HepG2 (cell line): ENCODE measurements around the gene TRMU. TPM values are rescaled to one million over a fixed set of nuclear protein-coding genes. Genes with fewer than 3 reads are reported as not detected.

Experiments used
- ATAC-seq: fragments of 200-7000 bp; cut with Tn5 transposase; 3 replicates; pipeline ENCODE4 v1.9.1; 2020; ENCODE audit warnings: mild to moderate bottlenecking, moderate library complexity
- BruUV-seq: library from RNA; stranded (reverse); fragments of 400-500 nt; replicated peaks from 2 replicates; lab custom pipeline; 2021; lab: Mats Ljungman, UMichigan
- CTCF ChIA-PET: fragments of 300-600 bp; formaldehyde crosslinking; extraction: SDS; loops from one replicate; lab custom pipeline; 2021; ENCODE audit warnings: low total read pairs, inconsistent platforms, low intra/inter-chr PET ratio; lab: Yijun Ruan, JAX
- POLR2A ChIA-PET: fragments of 350-600 bp; sonication (Branson Sonifier 250); formaldehyde crosslinking; loops from one replicate; lab custom pipeline; 2020; ENCODE audit warnings: antibody characterized with exemption, inconsistent platforms; lab: Yijun Ruan, JAX
- DNase-seq: peaks from one replicate; pipeline ENCODE4 v3.0.0-alpha.2; 2015; ENCODE audit warnings: low spot score
- FAIRE-seq: peaks from 3 replicates; lab custom pipeline; 2011; peaks lifted over from hg19 to GRCh38; lab: Jason Lieb, UNC
- H2AFZ ChIP-seq: one replicate; pipeline ENCODE4 v1.6.1; 2011; ENCODE audit warnings: low read length, inconsistent platforms
- H3K27ac ChIP-seq: fragments of 300-600 bp; 3 replicates; pipeline ENCODE4 v1.8.0; 2011; ENCODE audit warnings: mixed run types, mild to moderate bottlenecking, mixed read lengths, low read length, inconsistent platforms; ENCODE audit not compliant: insufficient read depth; ENCODE audit errors: extremely low read length
- H3K27me3 ChIP-seq, 2 experiments: fragments of 200-600 bp in 1 of 2; 2 replicates in 1 of 2; 3 replicates in 1 of 2; pipeline versions ENCODE4 v1.6.0 to v1.8.0; 2011; ENCODE audit warnings: low read length in 2 of 2, mild to moderate bottlenecking in 2 of 2, moderate library complexity in 2 of 2, inconsistent platforms in 1 of 2; ENCODE audit not compliant: insufficient read depth in 2 of 2, control insufficient read depth in 1 of 2
- H3K36me3 ChIP-seq, 2 experiments: fragments of 200-600 bp in 1 of 2; replicated peaks in 1 of 2; 2 replicates in 1 of 2; 3 replicates in 1 of 2; pipeline versions ENCODE4 v1.5.1 to v1.8.0; 2011; ENCODE audit warnings: low read length in 2 of 2, inconsistent platforms in 1 of 2; ENCODE audit not compliant: insufficient read depth in 2 of 2, control insufficient read depth in 1 of 2
- H3K4me1 ChIP-seq: 2 replicates; pipeline ENCODE4 v1.5.1; 2012; ENCODE audit warnings: low read length, inconsistent platforms; ENCODE audit not compliant: insufficient read depth
- H3K4me2 ChIP-seq: 2 replicates; pipeline ENCODE4 v1.6.0; 2011; ENCODE audit warnings: low read depth, low read length, inconsistent platforms
- H3K4me3 ChIP-seq, 3 experiments: fragments of 200-600 bp in 1 of 3; sonication (generic), shearing (Covaris generic) in 1 of 3; replicated peaks in 1 of 3; 2 replicates each; pipeline ENCODE4 v1.5.1; 2011 to 2016; ENCODE audit warnings: low read length in 3 of 3, inconsistent platforms in 2 of 3, low read depth in 2 of 3, mild to moderate bottlenecking in 2 of 3, control low read depth in 1 of 3, mixed read lengths in 1 of 3; ENCODE audit not compliant: insufficient read depth in 1 of 3
- H3K79me2 ChIP-seq: one replicate; pipeline ENCODE4 v1.6.1; 2011; ENCODE audit warnings: low read length, inconsistent platforms; ENCODE audit not compliant: insufficient read depth
- H3K9ac ChIP-seq: 2 replicates; pipeline ENCODE4 v1.6.0; 2011; ENCODE audit warnings: mild to moderate bottlenecking, low read depth, low read length, inconsistent platforms; ENCODE audit not compliant: insufficient read depth
- H3K9me3 ChIP-seq: 2 replicates; pipeline ENCODE4 v1.5.1; 2012; ENCODE audit warnings: mild to moderate bottlenecking, low read length
- H4K20me1 ChIP-seq: 2 replicates; pipeline ENCODE4 v1.6.0; 2011; ENCODE audit warnings: inconsistent platforms, mild to moderate bottlenecking, low read length, moderate library complexity; ENCODE audit not compliant: insufficient read depth
- AGO2 ChIP-seq: fragments of 200-400 bp; formaldehyde crosslinking; optimal IDR thresholded peaks from 2 replicates; pipeline ENCODE3; 2017; ENCODE audit warnings: mild to moderate bottlenecking, low read depth, low read length, moderate library complexity
- DZIP1 ChIP-seq: sonication (generic); formaldehyde crosslinking; IDR thresholded peaks from 2 replicates; pipeline ENCODE4 v1.5.0; 2020; ENCODE audit warnings: mild to moderate bottlenecking, missing genetic modification reagents
- RBFOX2 ChIP-seq: fragments of 200-400 bp; formaldehyde crosslinking; IDR thresholded peaks from 2 replicates; pipeline ENCODE4 v1.6.1; 2017; ENCODE audit warnings: low read depth, mild to moderate bottlenecking, low read length
- ZNF350 ChIP-seq: sonication (generic); formaldehyde crosslinking; IDR thresholded peaks from 2 replicates; pipeline ENCODE4 v1.4.0; 2020; ENCODE audit warnings: mild to moderate bottlenecking, low read depth, missing genetic modification reagents, borderline replicate concordance
- ZNF564 ChIP-seq: sonication (generic); formaldehyde crosslinking; IDR thresholded peaks from 2 replicates; pipeline ENCODE4 v1.8.1; 2023; ENCODE audit warnings: mild to moderate bottlenecking, missing genetic modification reagents
- ZNF883 ChIP-seq: sonication (generic); formaldehyde crosslinking; IDR thresholded peaks from 2 replicates; pipeline ENCODE4 v1.5.1; 2020; ENCODE audit warnings: mild to moderate bottlenecking, missing genetic modification reagents; ENCODE audit errors: not compliant biosample characterization
- WGBS: methylation state at CpG from one replicate; pipeline ENCODE4 v1.1.6; 2017; ENCODE audit warnings: low lambda C conversion rate; 5-methylcytosine and 5-hydroxymethylcytosine counted together
- in situ Hi-C: cut with HindIII; loops from 2 replicates; pipeline ENCODE4 v1.10.0; 2017; ENCODE audit warnings: low pct_unique_long_range_greater_than_20kb; ENCODE audit not compliant: extremely low pct_ligation_motif_present
- intact Hi-C: fragments of 100-400 bp; cut with micrococcal nuclease; formaldehyde crosslinking; loops from one replicate; pipeline ENCODE4 v1.10.0; 2022; ENCODE audit not compliant: unreplicated experiment
- polyA plus RNA-seq, 8 experiments: library from polyadenylated mRNA; depleted of rRNA in 3 of 8; stranded (reverse) in 7 of 8; unstranded in 1 of 8; fragments of >200 nt; fragmentation: Illumina TruSeq in 4 of 8; extraction: Trizol in 4 of 8; gene quantifications; 2 replicates each; pipeline versions ENCODE4 v1.2.1 to v1.2.3, GENCODE V29; 2011 to 2016; ENCODE audit warnings: low read depth in 4 of 8, missing spikeins in 1 of 8, mixed read lengths in 1 of 8; ENCODE audit not compliant: insufficient read depth in 1 of 8
- total RNA-seq, 5 experiments: library from RNA; depleted of rRNA; stranded (reverse); fragments of >200 nt; fragmentation: Illumina TruSeq; extraction: Trizol; gene quantifications; 2 replicates each; pipeline ENCODE4 v1.2.3, GENCODE V29; 2016; ENCODE audit warnings: low read depth in 1 of 5

Gene TRMU
- total and polyA plus RNA-seq, 2 of the 13 experiments (the other 11 are each of a cell fraction or from before 2014, with no cell fraction given) = 31.0 to 50.2 TPM

DNA sequence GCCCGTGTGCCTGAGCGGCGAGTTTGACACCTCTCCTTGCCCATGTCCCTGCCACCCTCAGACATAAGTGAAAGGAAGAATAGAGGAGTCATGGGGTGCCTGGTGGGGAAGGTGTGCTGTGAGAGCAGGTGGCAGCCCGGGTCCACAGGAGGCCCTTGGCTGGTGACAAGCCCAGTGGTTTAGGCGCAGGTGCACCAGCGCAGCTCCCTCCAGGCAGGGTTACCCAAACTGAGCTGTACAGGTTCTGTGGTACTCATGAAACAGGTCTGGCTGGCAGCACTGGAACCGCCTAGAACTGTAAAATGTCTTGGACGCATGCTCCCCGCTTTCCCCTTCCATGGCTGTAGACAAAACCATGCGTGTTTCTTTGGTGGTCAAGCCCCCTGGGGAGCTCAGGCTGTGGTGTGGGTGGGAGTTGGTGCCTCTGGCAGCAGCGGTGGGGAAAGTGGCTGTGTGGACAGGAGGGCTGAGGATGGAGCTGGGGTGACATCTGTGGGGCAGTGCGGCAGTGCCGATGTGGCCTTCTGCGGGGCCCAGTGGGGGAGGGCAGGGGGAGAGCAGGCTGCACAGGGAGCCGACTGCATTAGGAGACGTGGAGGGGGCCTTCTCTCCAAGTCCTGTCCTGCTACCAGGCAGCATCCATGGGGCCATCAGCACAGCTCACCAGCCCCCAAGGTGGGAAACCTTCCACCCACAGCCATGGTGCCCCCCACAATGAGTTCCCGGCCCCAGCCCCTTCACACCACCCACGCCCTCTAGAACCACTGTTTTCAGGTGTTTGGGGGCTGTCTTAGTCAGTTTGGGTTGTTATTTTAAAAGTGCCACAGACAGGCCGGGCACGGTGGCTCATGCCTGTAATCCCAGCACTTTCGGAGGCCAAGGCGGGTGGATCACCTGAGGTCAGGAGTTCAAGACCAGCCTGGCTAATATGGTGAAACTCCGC lies 44.4 kb upstream of the TRMU start:
- no peak overlapping the region for H3K4me2 ChIP-seq
- in situ Hi-C loops (no loop called here), intact Hi-C loops (no loop called here)
- no peaks in the 10 kb centered on the region; a peak in 1 of 5 replicates for H3K27me3 ChIP-seq
- ChIA-PET CTCF (no interaction called here), POLR2A (interaction anchor here (1.9 to 2.7 kb wide), 2 partner anchors 13 to 23 kb away, joined by 8 to 9 read pairs; partner anchors contain the start of gene TTC38)
- no peak overlapping the region for H3K9ac ChIP-seq
- no peaks in the 10 kb centered on the region for H4K20me1 ChIP-seq
- no peak for DNase-seq
- no peaks in the 10 kb centered on the region for H3K79me2 ChIP-seq
- peaks cover 33 to 62% of the 10 kb centered on the region in 2 experiments for H3K36me3 ChIP-seq
- BruUV-seq = no TSS peak
- H3K4me3 ChIP-seq = no peak overlapping the region
- H3K9me3 ChIP-seq = no peaks in the 10 kb centered on the region
- over 99% methylated on average over 20 of the region's 23 CpGs for WGBS
- ATAC-seq = no peak
- peaks cover 10% of the 10 kb centered on the region for H3K4me1 ChIP-seq
- no peak for FAIRE-seq
- H3K27ac ChIP-seq = no peak overlapping the region
- H2AFZ ChIP-seq = no peak overlapping the region
- peak; percentile 78 for TF ChIP-seq AGO2
- TF ChIP-seq ZNF883 = no peak
- TF ChIP-seq ZNF350 (CRISPR knock-in tag) = no peak
- TF ChIP-seq ZNF564 (CRISPR knock-in tag) = no peak
- no peak for TF ChIP-seq DZIP1 (CRISPR knock-in tag)
- peak; percentile 46; the same call in 1 of the 2 replicates for TF ChIP-seq RBFOX2
- TF ChIP-seq, all 625 proteins: peak for 2
